GM19438 (cell line): ENCODE data around the gene CTU2.

Source experiments
- ATAC-seq: cut with Tn5 transposase; IDR thresholded peaks from one replicate; pipeline ENCODE4 v1.9.1; 2021; ENCODE audit warnings: low read depth; ENCODE audit not compliant: unreplicated experiment

Gene CTU2

GRCh38 chr16:88741368-88741767 is 35.1 kb downstream of the CTU2 start:
- no peak for ATAC-seq

GRCh38 chr16:88742896-88743605 is 36.7 kb downstream of the CTU2 start:
- ATAC-seq: no peak

GRCh38 chr16:88743693-88744576 is 37.6 kb downstream of the CTU2 start:
- ATAC-seq: no peak

GRCh38 chr16:88744577-88745521 is 38.5 kb downstream of the CTU2 start:
- ATAC-seq: peak; percentile 14

DNA sequence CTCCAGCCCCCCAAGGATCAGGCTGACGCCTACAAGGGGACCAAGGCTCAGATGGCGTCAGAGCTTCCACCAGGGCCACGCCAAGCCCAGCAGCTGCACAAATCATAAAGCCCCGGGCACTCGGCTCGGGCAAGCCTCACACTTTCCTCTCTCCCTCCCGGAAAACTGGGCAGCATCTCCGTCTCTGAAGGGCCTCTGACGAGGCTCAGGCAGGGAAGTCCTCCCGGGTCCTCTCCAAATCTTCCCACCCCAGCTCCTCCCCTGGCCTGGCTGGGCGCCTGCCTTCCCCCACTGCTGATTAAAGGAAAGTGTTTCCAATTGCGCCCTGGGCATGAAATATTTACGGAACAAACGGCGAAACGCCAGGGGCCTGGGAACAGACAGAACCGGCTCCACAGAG is 40.2 kb downstream of the CTU2 start:
- no peak for ATAC-seq

DNA sequence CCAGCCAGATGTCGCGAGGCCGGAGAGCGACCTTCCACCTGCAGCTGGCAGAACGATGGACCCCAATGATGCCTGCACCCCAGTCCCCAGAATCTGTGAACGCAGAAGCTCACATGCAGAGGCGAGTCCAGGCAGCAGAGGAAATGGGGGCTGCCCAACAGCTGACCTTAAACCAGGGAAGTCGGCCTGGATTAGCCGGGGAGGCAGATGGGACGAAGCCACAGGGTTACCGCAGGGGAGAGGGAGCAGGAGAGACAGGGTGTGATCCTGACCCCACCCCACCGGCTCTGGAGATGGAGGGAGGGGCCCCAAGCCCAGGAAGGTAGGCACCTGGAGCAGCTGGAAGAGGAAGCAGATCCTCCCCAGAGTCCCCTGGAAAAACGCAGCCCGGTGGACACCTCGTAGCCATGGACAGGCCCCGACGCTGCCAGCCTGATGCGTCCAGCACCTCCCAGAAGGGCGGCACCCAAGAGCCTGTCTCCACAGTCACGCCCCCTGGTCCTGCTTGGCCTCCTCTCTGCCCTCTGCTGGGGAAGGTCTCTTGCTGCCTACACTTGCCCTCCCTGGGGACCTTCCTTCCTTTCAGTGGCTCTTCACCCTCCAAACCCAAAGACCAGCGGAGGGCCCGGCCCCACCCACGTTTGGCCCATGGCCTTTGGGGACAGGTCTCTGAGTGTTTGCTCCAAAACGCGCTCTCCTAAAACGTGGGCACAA is 41.4 kb downstream of the CTU2 start:
- no peak for ATAC-seq

DNA sequence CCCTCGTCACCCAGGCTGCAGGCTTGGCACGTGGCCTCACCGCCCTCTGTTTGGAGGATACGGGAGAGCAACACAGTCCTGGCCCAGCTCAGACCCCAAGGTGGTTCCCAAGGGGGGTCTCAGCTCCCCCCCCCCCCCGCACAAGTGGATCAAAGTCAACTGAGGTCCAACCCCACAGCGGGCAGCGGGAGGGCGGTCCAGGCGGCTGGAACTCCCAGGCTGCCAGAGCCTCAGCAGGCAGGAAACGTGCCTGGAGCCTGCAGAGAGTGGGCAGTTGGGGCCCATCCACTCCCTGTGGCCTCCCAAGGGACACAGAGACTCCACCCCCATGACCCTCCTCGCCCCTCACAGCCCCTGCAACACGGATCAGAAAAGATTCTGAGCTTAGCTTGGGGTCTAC is 42.1 kb downstream of the CTU2 start:
- no peak for ATAC-seq

DNA sequence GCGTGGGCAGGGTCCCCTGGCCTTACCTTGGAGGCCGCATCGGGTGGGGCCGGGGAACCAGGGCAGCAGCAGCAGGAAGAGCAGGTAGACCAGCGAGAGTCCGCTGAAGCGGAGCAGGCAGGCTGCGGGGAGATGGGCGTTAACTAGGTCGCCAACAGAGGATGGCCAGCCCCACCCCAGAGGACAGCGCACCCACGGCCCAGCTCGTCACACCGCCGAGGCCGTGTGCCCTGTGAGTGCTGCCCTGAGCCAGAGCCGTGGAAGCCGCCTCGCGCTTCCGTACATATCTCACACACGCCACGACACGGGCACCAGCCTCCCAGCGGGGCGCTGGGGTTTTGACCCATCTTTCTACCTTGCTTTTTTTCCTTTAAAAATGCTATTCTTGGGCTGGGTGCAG is 43.1 kb downstream of the CTU2 start:
- no peak for ATAC-seq

DNA sequence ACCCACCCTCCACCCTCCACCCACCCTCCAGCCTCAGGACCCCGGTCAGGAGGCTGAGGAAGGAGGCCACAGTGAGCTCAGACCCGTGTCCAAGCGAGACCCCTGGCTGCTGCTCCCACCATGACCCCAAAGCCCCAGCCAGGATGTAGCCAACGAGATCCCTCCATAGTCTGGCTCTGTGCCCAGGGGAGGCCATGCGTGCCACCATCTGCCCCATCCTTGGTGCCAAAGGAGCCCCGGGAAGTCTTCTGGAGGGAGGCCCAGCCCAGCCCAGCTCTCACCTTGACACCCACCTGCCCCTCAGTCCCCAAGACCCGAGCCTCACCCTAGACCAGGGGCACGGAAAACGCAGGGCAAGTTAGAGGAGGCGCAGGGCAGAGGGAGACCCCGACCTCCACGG is 44.6 kb downstream of the CTU2 start:
- no peak for ATAC-seq

- no peak for ATAC-seq
Measured at GRCh38 chr16:88752386-88753002, 46.2 kb downstream of the CTU2 start.

DNA sequence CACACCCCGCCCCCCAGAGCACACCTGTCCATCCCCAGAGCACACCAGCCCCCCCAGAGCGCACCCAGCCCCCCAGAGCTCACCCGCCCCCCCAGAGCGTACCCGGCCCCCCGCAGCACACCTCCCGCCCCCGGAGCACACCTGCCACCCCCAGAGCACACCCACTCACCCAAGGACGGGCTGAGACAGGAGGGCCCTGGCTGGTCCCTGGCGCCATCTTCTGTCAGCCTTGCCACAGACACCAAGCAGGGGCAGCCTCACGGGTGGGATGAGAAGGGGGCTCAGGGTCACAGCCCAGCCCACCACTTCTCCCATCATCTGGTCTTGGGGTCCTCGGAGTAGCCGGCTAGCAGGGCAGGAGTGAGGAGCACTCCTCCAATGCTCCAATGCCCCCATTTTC is 46.9 kb downstream of the CTU2 start:
- ATAC-seq: no peak

GRCh38 chr16:88753602-88754001 is 47.3 kb downstream of the CTU2 start:
- no peak for ATAC-seq

GRCh38 chr16:88754109-88754911 is 48.0 kb downstream of the CTU2 start:
- no peak for ATAC-seq

DNA sequence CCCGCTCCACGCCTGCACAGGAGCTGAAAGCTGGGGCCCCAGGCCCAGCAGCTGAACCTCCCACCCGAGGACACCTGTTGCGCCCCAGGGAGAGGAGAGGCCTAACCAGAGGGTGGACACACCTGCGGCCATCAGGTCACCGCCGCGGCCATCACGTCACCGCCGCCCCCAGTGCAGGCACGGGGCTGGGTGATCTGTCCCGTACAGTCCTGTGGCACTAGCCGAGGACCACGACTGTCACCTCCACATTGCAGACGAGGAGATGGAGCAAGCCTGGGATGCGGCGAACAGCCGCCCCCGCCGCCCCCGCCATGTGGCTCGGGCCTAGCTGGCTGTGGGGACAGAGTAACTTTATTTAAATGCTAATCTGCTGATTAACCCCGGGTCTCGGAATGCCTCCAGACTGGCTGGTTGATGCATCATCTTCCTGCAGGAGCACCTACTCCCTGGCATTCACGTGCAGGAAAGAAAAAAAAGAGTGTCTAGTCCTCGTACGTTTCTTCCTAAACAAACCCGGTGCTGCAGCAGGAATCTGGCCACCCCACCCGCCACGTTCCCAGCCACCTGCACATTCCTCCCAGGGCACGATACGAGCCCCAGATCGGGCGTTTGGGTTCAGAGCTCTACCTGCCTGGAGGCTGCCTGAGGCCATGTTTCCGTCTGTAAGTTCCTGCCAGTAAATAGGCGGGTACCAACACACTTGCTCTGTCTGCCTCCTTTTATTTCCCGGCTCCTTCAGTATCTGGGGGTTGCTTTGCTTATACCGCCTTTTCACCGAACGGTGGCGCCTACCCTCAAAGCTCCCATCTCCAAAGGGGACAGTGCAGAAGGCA is 48.8 kb downstream of the CTU2 start:
- no peak for ATAC-seq

DNA sequence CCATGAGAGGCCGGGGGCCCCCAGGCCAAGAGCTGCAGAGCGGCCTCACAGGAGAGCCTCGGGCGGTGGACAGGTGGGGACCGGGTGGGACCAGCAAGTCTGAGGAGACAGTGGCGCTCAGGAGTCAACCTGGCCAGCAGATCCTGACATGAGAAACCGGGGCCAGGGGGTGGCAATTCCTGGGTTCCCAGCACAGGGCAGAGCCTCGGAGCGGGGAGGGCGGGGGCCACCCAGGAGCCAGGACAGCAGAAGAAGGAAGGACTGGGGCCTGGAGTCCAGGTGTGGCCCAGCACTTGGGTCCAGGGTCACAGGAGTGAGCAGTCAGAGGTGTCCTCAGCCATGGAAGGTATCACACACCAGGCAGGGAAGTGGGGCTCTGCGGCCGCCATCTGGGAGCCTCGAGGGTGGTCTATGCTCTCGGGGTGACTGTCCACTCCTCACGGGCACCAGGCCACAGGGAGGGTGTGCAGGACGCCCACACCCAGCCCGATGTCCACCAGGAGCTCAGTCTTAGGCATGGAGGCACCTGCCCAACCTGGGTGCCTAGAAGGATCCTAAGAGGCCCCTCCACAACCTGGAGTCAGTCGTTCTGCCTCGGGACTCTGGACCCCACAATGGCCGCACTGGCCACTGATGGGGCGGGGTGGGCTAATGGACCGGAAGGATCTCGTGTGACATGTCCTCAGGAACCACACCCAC is 49.6 kb downstream of the CTU2 start:
- ATAC-seq: no peak

- ATAC-seq: no peak
Measured at GRCh38 chr16:88758227-88758943, 52.1 kb downstream of the CTU2 start.

GRCh38 chr16:88758944-88759244 is 52.6 kb downstream of the CTU2 start:
- ATAC-seq: no peak
